H1 (cell line): Measurements from ENCODE around the gene TRNAU1AP. TPM values are rescaled to one million over a fixed set of nuclear protein-coding genes. Genes with fewer than 3 reads are reported as not detected.

Experiments used
- CTCF ChIA-PET: fragments of 300-600 bp; sonication (Branson Sonifier 250); formaldehyde crosslinking; loops from one replicate; lab custom pipeline; 2021; ENCODE audit not compliant: partially characterized antibody; lab: Charles Lee
- POLR2A ChIA-PET: fragments of 300-600 bp; sonication (Branson Sonifier 250); formaldehyde crosslinking; loops from one replicate; lab custom pipeline; 2021; ENCODE audit warnings: inconsistent platforms; ENCODE audit not compliant: partially characterized antibody; lab: Charles Lee
- DNase-seq, 2 experiments: peaks; one replicate each; pipeline versions ENCODE4 v3.0.0 to v3.0.0-alpha.2; 2010 to 2022; ENCODE audit warnings: low spot score in 2 of 2, low read depth in 1 of 2, mixed read lengths in 1 of 2
- FAIRE-seq: peaks from 2 replicates; lab custom pipeline; 2011; peaks lifted over from hg19 to GRCh38; lab: Jason Lieb, UNC
- H2AFZ ChIP-seq: 2 replicates; pipeline ENCODE4 v1.8.1; 2012; ENCODE audit warnings: low read length, inconsistent platforms
- H2AK5ac ChIP-seq: 2 replicates; pipeline ENCODE4 v1.6.1; 2013; ENCODE audit warnings: low read depth, low read length
- H2BK120ac ChIP-seq: replicated peaks from 2 replicates; pipeline ENCODE3; 2013; ENCODE audit warnings: low read depth, low read length, inconsistent platforms
- H2BK12ac ChIP-seq: 2 replicates; pipeline ENCODE4 v1.6.1; 2013; ENCODE audit warnings: low read depth, low read length
- H2BK15ac ChIP-seq: 2 replicates; pipeline ENCODE4 v1.6.1; 2013; ENCODE audit warnings: low read length
- H2BK20ac ChIP-seq: 2 replicates; pipeline ENCODE4 v1.6.1; 2013; ENCODE audit warnings: low read length
- H2BK5ac ChIP-seq: 2 replicates; pipeline ENCODE4 v1.6.1; 2013; ENCODE audit warnings: low read depth, low read length
- H3K14ac ChIP-seq: 2 replicates; pipeline ENCODE4 v1.6.1; 2013; ENCODE audit warnings: inconsistent platforms; ENCODE audit not compliant: insufficient read length
- H3K18ac ChIP-seq: 2 replicates; pipeline ENCODE4 v1.6.1; 2013; ENCODE audit warnings: low read length; ENCODE audit errors: extremely low read depth
- H3K23ac ChIP-seq: 2 replicates; pipeline ENCODE4 v1.6.1; 2013; ENCODE audit warnings: inconsistent platforms; ENCODE audit not compliant: insufficient read length
- H3K23me2 ChIP-seq: 2 replicates; pipeline ENCODE4 v1.6.1; 2013; ENCODE audit warnings: low read depth, low read length
- H3K27ac ChIP-seq: 2 replicates; pipeline ENCODE4 v1.6.1; 2011; ENCODE audit warnings: low read depth, low read length, inconsistent platforms
- H3K27me3 ChIP-seq, 4 experiments: replicated peaks in 1 of 4; 1 replicate in 1 of 4; 2 replicates in 3 of 4; pipeline versions ENCODE4 v1.6.1 to v1.8.1; 2011 to 2013; ENCODE audit warnings: low read length in 3 of 4, mild to moderate bottlenecking in 3 of 4, inconsistent platforms in 2 of 4, mixed read lengths in 2 of 4, moderate library complexity in 1 of 4; ENCODE audit not compliant: control insufficient read depth in 3 of 4, insufficient read depth in 3 of 4; ENCODE audit errors: extremely low read depth in 1 of 4
- H3K36me3 ChIP-seq, 4 experiments: 2 replicates each; pipeline versions ENCODE4 v1.6.1 to v1.8.1; 2011 to 2013; ENCODE audit warnings: mild to moderate bottlenecking in 4 of 4, low read length in 3 of 4, moderate library complexity in 2 of 4, control low read depth in 1 of 4, inconsistent platforms in 1 of 4; ENCODE audit not compliant: insufficient read depth in 4 of 4, control insufficient read depth in 2 of 4
- H3K4ac ChIP-seq: replicated peaks from 2 replicates; pipeline ENCODE3; 2013; ENCODE audit warnings: low read length, low read depth, mixed read lengths, inconsistent platforms; ENCODE audit not compliant: insufficient read length
- H3K4me1 ChIP-seq, 4 experiments: replicated peaks in 1 of 4; 1 replicate in 1 of 4; 2 replicates in 3 of 4; pipeline versions ENCODE4 v1.6.1 to v1.8.1; 2011 to 2013; ENCODE audit warnings: low read length in 3 of 4, inconsistent platforms in 2 of 4, mixed read lengths in 1 of 4; ENCODE audit not compliant: insufficient read depth in 4 of 4, control insufficient read depth in 3 of 4
- H3K4me2 ChIP-seq, 2 experiments: 2 replicates each; pipeline versions ENCODE4 v1.6.1 to v1.8.1; 2011 to 2013; ENCODE audit warnings: low read depth in 2 of 2, low read length in 2 of 2, control low read depth in 1 of 2, inconsistent platforms in 1 of 2, mild to moderate bottlenecking in 1 of 2; ENCODE audit not compliant: insufficient read depth in 1 of 2
- H3K4me3 ChIP-seq, 4 experiments: fragments of 200-600, 300-600 bp in 1 of 4; sonication (generic), shearing (Covaris generic), sonication (Bioruptor Twin) in 1 of 4; 2 replicates each; pipeline versions ENCODE4 v1.5.1 to v1.8.1; 2011 to 2016; ENCODE audit warnings: low read length in 4 of 4, low read depth in 3 of 4, control low read depth in 2 of 4, inconsistent platforms in 2 of 4, mild to moderate bottlenecking in 2 of 4, mixed read lengths in 1 of 4, moderate library complexity in 1 of 4; ENCODE audit not compliant: insufficient read depth in 2 of 4; ENCODE audit errors: extremely low read depth in 1 of 4
- H3K56ac ChIP-seq: replicated peaks from 2 replicates; pipeline ENCODE3; 2013; ENCODE audit warnings: low read depth, mild to moderate bottlenecking, mixed read lengths, low read length, inconsistent platforms; ENCODE audit not compliant: insufficient read length
- H3K79me1 ChIP-seq: 2 replicates; pipeline ENCODE4 v1.6.1; 2013; ENCODE audit warnings: low read depth, low read length, control low read depth
- H3K79me2 ChIP-seq, 2 experiments: 2 replicates each; pipeline versions ENCODE4 v1.6.1 to v1.8.1; 2012 to 2013; ENCODE audit warnings: low read length in 2 of 2, mild to moderate bottlenecking in 2 of 2, inconsistent platforms in 1 of 2; ENCODE audit not compliant: insufficient read depth in 2 of 2, control insufficient read depth in 1 of 2
- H3K9ac ChIP-seq, 4 experiments: replicated peaks in 1 of 4; 1 replicate in 1 of 4; 2 replicates in 3 of 4; pipeline versions ENCODE4 v1.6.1 to v1.8.1; 2011 to 2013; ENCODE audit warnings: low read depth in 3 of 4, low read length in 3 of 4, control low read depth in 2 of 4, mild to moderate bottlenecking in 2 of 4, moderate library complexity in 2 of 4, inconsistent platforms in 1 of 4; ENCODE audit errors: extremely low read depth in 1 of 4
- H3K9me3 ChIP-seq, 2 experiments: 2 replicates each; pipeline versions ENCODE4 v1.6.1 to v1.8.1; 2012 to 2013; ENCODE audit warnings: mild to moderate bottlenecking in 2 of 2, moderate library complexity in 2 of 2, control low read depth in 1 of 2, inconsistent platforms in 1 of 2, low read depth in 1 of 2, low read length in 1 of 2, mixed read lengths in 1 of 2; ENCODE audit not compliant: insufficient read depth in 2 of 2
- H4K20me1 ChIP-seq, 2 experiments: replicated peaks in 1 of 2; 2 replicates each; pipeline versions ENCODE3 to v1.8.1; 2011 to 2013; ENCODE audit warnings: inconsistent platforms in 2 of 2, low read length in 2 of 2, mild to moderate bottlenecking in 1 of 2; ENCODE audit not compliant: insufficient read depth in 2 of 2, control insufficient read depth in 1 of 2
- H4K5ac ChIP-seq: 2 replicates; pipeline ENCODE4 v1.6.1; 2013; ENCODE audit warnings: low read length, low read depth, mixed read lengths, inconsistent platforms; ENCODE audit not compliant: insufficient read length
- H4K8ac ChIP-seq: 2 replicates; pipeline ENCODE4 v1.8.0; 2013; ENCODE audit warnings: mild to moderate bottlenecking, moderate library complexity, low read length, inconsistent platforms; ENCODE audit not compliant: insufficient read depth; ENCODE audit errors: extremely low read depth
- H4K91ac ChIP-seq: replicated peaks from 2 replicates; pipeline ENCODE3; 2013; ENCODE audit warnings: low read length, mixed read lengths, inconsistent platforms; ENCODE audit not compliant: insufficient read length
- CEBPB ChIP-seq: IDR thresholded peaks from 2 replicates; pipeline ENCODE4 v1.6.1; 2012; ENCODE audit warnings: low read depth, low read length
- CHD1 ChIP-seq: IDR thresholded peaks from 2 replicates; pipeline ENCODE4 v1.6.1; 2012; ENCODE audit warnings: low read depth, low read length, improper control_type of control experiment
- GTF2F1 ChIP-seq: IDR thresholded peaks from 2 replicates; pipeline ENCODE4 v1.6.1; 2012; ENCODE audit warnings: low read depth, low read length, improper control_type of control experiment, borderline replicate concordance
- JUND ChIP-seq: IDR thresholded peaks from 2 replicates; pipeline ENCODE4 v1.6.1; 2011; ENCODE audit warnings: mild to moderate bottlenecking, improper control_type of control experiment, low read length
- KDM4A ChIP-seq: IDR thresholded peaks from one replicate; pipeline ENCODE4 v1.7.1; 2012; ENCODE audit warnings: low read depth, mild to moderate bottlenecking, moderate library complexity, low read length, inconsistent platforms; ENCODE audit not compliant: severe bottlenecking
- MAX ChIP-seq: IDR thresholded peaks from 2 replicates; pipeline ENCODE4 v1.6.1; 2012; ENCODE audit warnings: inconsistent platforms
- NRF1 ChIP-seq: IDR thresholded peaks from 2 replicates; pipeline ENCODE4 v1.6.1; 2011; ENCODE audit warnings: mild to moderate bottlenecking, low read depth, low read length, improper control_type of control experiment
- POU5F1 ChIP-seq: IDR thresholded peaks from 2 replicates; pipeline ENCODE4 v1.6.1; 2011; ENCODE audit warnings: low read depth, mild to moderate bottlenecking, low read length, moderate library complexity
- RNF2 ChIP-seq: fragments of 200-900, 300-1000 bp; sonication (generic); IDR thresholded peaks from 2 replicates; pipeline ENCODE4 v1.7.1; 2016; ENCODE audit warnings: borderline replicate concordance, low read depth, mild to moderate bottlenecking, antibody characterized with exemption, low read length; ENCODE audit not compliant: poor library complexity, severe bottlenecking; ENCODE audit errors: missing control alignments
- SAP30 ChIP-seq: fragments of 300-600 bp; sonication (generic); IDR thresholded peaks from 2 replicates; pipeline ENCODE4 v1.7.1; 2012; ENCODE audit warnings: low read length, moderate library complexity, mild to moderate bottlenecking, inconsistent platforms; ENCODE audit not compliant: insufficient read depth, insufficient replicate concordance
- SIX5 ChIP-seq: IDR thresholded peaks from 2 replicates; pipeline ENCODE4 v1.6.1; 2011; ENCODE audit warnings: mild to moderate bottlenecking, low read depth, low read length
- SP2 ChIP-seq: IDR thresholded peaks from 2 replicates; pipeline ENCODE4 v1.6.1; 2012; ENCODE audit warnings: mild to moderate bottlenecking, low read length, inconsistent platforms
- TAF7 ChIP-seq: optimal IDR thresholded peaks from 2 replicates; pipeline ENCODE3; 2011; ENCODE audit warnings: low read depth, mild to moderate bottlenecking, inconsistent platforms, low read length, moderate library complexity, borderline replicate concordance
- YY1 ChIP-seq: IDR thresholded peaks from 2 replicates; pipeline ENCODE4 v1.6.1; 2011; ENCODE audit warnings: low read depth, mild to moderate bottlenecking, low read length
- WGBS, 2 experiments: shearing (Covaris generic) in 1 of 2; methylation state at CpG; one replicate each; pipeline versions ENCODE4 v1.1.6 to v1.1.7; 2013 to 2015; ENCODE audit warnings: low lambda C conversion rate in 2 of 2, mixed read lengths in 2 of 2, inconsistent platforms in 1 of 2, low coverage in 1 of 2, missing lambda C conversion rate in 1 of 2; ENCODE audit not compliant: insufficient replicate concordance in 2 of 2, insufficient coverage in 1 of 2, insufficient read length in 1 of 2; ENCODE audit errors: extremely low coverage in 1 of 2, missing lambda C conversion rate in 1 of 2; 5-methylcytosine and 5-hydroxymethylcytosine counted together
- polyA plus RNA-seq, 7 experiments: library from polyadenylated mRNA; depleted of rRNA in 3 of 7; stranded (reverse) in 5 of 7; unstranded in 2 of 7; fragments of >200 nt in 5 of 7; fragments of 200-250 nt in 2 of 7; gene quantifications; 1 replicate in 5 of 7; 2 replicates in 1 of 7; 4 replicates in 1 of 7; pipeline versions ENCODE4 v1.2.1 to v1.2.3, GENCODE V29; 2011 to 2013; ENCODE audit warnings: missing spikeins in 2 of 7, mixed read lengths in 2 of 7
- total RNA-seq: library from RNA; stranded (reverse); fragmentation: NEBNext Ultra II Directional; extraction: Animal tissue kit (Norgen Biotek cat#: 25700); gene quantifications from 2 replicates; pipeline ENCODE4 v1.2.1, GENCODE V29; 2021

Gene TRNAU1AP
- total and polyA plus RNA-seq, 2 of the 8 experiments (the other 6 are each of a cell fraction or from before 2014, with no cell fraction given), result 35.2 to 37.1 TPM

- Histone ChIP-seq H3K23me2 (peaks cover 4% of the 10 kb centered on the region), H2BK15ac (no peak overlapping the region), H2AFZ (no peak overlapping the region; the same call in 1 of the 2 replicates), H4K5ac (no peak overlapping the region), H4K91ac (no peak overlapping the region), H3K14ac (no peak overlapping the region), H4K20me1 (no peaks in the 10 kb centered on the region), H4K8ac (no peak overlapping the region), H3K56ac (no peak overlapping the region), H2BK120ac (no peak overlapping the region), H3K4me3 (no peak overlapping the region), H2BK20ac (peak overlapping the region; percentile 34; the same call in 1 of the 2 replicates), H3K4ac (no peak overlapping the region), H2AK5ac (no peak overlapping the region), H3K79me2 (no peaks in the 10 kb centered on the region; a peak in 1 of 4 replicates), H3K79me1 (peaks cover 3% of the 10 kb centered on the region; the same call in 1 of the 2 replicates), H3K4me2 (no peak overlapping the region; a peak in 1 of 4 replicates), H3K9ac (no peak overlapping the region), H3K9me3 (no peaks in the 10 kb centered on the region), H3K27me3 (no peaks in the 10 kb centered on the region), H3K18ac (no peak overlapping the region), H3K4me1 (no peaks in the 10 kb centered on the region), H3K27ac (no peak overlapping the region), H2BK5ac (no peak overlapping the region; the same call in 1 of the 2 replicates), H3K36me3 (peaks cover 0 to 7% (median 0%) of the 10 kb centered on the region in 4 experiments; a peak in 2 of 8 replicates), H3K23ac (no peak overlapping the region), H2BK12ac (no peak overlapping the region)
- 94% methylated on average over 6 of the region's 6 CpGs; no CpG with 5 or more reads in 1 of the 2 experiments for WGBS, 2 experiments
- POLR2A ChIA-PET, result interaction anchor here (1.0 to 29.3 kb wide), 6 partner anchors 8 to 54 kb away, joined by 3 to 552 read pairs (median 12); no protein-coding TSS in a partner anchor
- FAIRE-seq, result no peak
- CTCF ChIA-PET, result interaction anchor here (0.5 to 1.5 kb wide), 10 partner anchors 10 to 1509 kb away, joined by 3 to 8 read pairs (median 3); partner anchors contain the start of gene YTHDF2
- DNase-seq, result no peak
- TF ChIP-seq SP2 (no peak), CHD1 (no peak), SIX5 (no peak), RNF2 (no peak), CEBPB (no peak), JUND (no peak), NRF1 (no peak), KDM4A (no peak), POU5F1 (no peak), TAF7 (no peak), YY1 (no peak), MAX (no peak), SAP30 (no peak), GTF2F1 (no peak)
Observed at GRCh38 chr1:28551381-28551780, 1.5 kb upstream of the TRNAU1AP start.
